Stomach (tissue), 9 donors: ENCODE results near the gene ALAD. TPM values are rescaled to one million over a fixed set of nuclear protein-coding genes. Genes with fewer than 3 reads are reported as not detected.
"Not testable (repeated sequence)": the region's sequence is repeated elsewhere in the genome, so short reads cannot be mapped to it uniquely, and the experiment has no call there.

Experiments used
- DNase-seq, 2 donors: peaks; one replicate each; pipeline versions ENCODE4 v3.0.0 to v3.0.0-alpha.2; 2013 to 2019
- H3K27ac ChIP-seq, 5 donors: fragments of 200-600 bp in 4 of 5; sonication (generic) in 4 of 5; one replicate each; pipeline ENCODE4 v1.5.1; 2013 to 2019; ENCODE audit warnings: mild to moderate bottlenecking in 1 of 5, moderate library complexity in 1 of 5
- H3K27me3 ChIP-seq, 3 donors: fragments of 200-600 bp; sonication (generic); one replicate each; pipeline ENCODE4 v1.5.1; 2017 to 2019; ENCODE audit warnings: mixed run types in 1 of 3
- H3K36me3 ChIP-seq, 4 donors: fragments of 200-600 bp; sonication (generic); 1 replicate in 3 of 4; 2 replicates in 1 of 4; pipeline ENCODE4 v1.5.1; 2016 to 2019
- H3K4me1 ChIP-seq, 4 donors: fragments of 200-600 bp; sonication (generic); one replicate each; pipeline ENCODE4 v1.5.1; 2016 to 2019
- H3K4me3 ChIP-seq, 4 donors: fragments of 200-600 bp; sonication (generic) in 3 of 4; one replicate each; pipeline ENCODE4 v1.5.1; 2016 to 2019; ENCODE audit warnings: mild to moderate bottlenecking in 1 of 4
- H3K9me3 ChIP-seq, 4 donors: fragments of 200-600 bp; sonication (generic); one replicate each; pipeline ENCODE4 v1.5.1; 2016 to 2019
- EP300 ChIP-seq: sonication (generic); formaldehyde crosslinking; IDR thresholded peaks from one replicate; pipeline ENCODE4 v1.6.1; 2017; ENCODE audit warnings: antibody characterized with exemption
- POLR2A ChIP-seq, 4 donors: fragments of 450-650 bp; IDR thresholded peaks; one replicate each; pipeline ENCODE4 v1.6.1; 2016; ENCODE audit warnings: antibody characterized with exemption in 4 of 4, control low read depth in 2 of 4, mild to moderate bottlenecking in 1 of 4, moderate library complexity in 1 of 4
- POLR2AphosphoS5 ChIP-seq, 3 donors: sonication (generic); formaldehyde crosslinking; IDR thresholded peaks; one replicate each; pipeline ENCODE4 v1.6.1; 2016; ENCODE audit warnings: antibody characterized with exemption in 3 of 3
- WGBS, 5 donors: extraction: QIAGEN DNeasy Blood & Tissue Kit in 3 of 5; methylation state at CpG; one replicate each; pipeline versions ENCODE4 v1.1.5 to v1.1.7; 2013 to 2018; 5-methylcytosine and 5-hydroxymethylcytosine counted together
- intact Hi-C: fragments of 100-400 bp; cut with DNase I; formaldehyde crosslinking; loops from one replicate; pipeline ENCODE4 v1.15.1; 2023; ENCODE audit warnings: low total_unique reads
- polyA plus RNA-seq, 3 donors: library from polyadenylated mRNA; stranded (reverse); fragments of 200-250 nt; gene quantifications; one replicate each; pipeline ENCODE4 v1.2.3, GENCODE V29; 2013
- total RNA-seq, 5 donors: library from RNA; depleted of rRNA; stranded (reverse); fragments of >200 nt; gene quantifications; one replicate each; pipeline versions ENCODE4 v1.1.0 to v1.2.3, GENCODE V29; 2014 to 2016
- TF ChIP-seq, protein P1 (sequence below), 7 experiments: fragments of 450-650 bp in 4 of 7; fragments of 200-600 bp in 3 of 7; sonication (generic) in 3 of 7; IDR thresholded peaks; one replicate each; pipeline ENCODE4 v1.5.1; 2016 to 2019; ENCODE audit warnings: antibody characterized with exemption in 7 of 7, control low read depth in 2 of 7, mild to moderate bottlenecking in 1 of 7
- donor health status: healthy with polysubstance abuse.
- donor health status: Bipolar disorder and iron deficiency.
- donor health status: healthy.

The ALAD gene
- total and polyA plus RNA-seq, 8 donors: 30.8 to 102 (median 52.5) TPM

DNA sequence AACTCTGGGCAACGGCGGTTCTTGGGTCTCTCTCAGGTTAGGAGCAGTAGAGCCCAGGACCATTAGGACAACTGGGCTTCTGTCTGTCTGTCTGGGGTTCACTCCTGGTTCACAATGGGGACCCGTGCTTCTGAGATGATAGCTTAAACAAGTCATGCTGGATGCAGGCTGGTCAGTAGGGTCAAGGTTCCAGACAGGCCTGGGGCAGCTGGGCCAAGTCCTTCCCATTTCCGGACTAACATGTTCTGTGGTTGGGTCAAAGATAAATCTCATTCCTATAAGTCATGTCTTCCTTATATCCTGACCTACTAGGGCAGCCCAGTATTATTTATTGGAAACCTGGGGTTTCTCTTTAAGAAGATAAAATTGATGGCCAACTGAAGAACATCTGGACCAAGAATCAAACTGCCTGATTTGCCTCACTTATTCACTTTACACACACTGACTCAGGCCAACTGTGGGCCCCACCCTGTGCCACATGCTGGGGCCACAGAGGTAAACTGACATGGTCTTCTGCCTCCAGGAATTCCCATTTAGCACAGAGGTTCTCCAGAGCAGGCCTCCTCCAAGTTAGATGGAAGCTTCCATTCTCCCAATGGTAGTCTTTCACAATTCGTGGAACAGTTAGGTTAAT lies 32.6 kb downstream of the ALAD start:
- H3K36me3 ChIP-seq: peaks cover 6 to 13% (median 10%) of the 10 kb centered on the region in 4 donors
- H3K9me3 ChIP-seq: no peaks in the 10 kb centered on the region
- TF ChIP-seq EP300 (no peak), POLR2A (IDR thresholded peaks at IDR 0.05) (no peak), POLR2AphosphoS5 (IDR thresholded peaks at IDR 0.05) (no peak)
- TF ChIP-seq, protein P1, sequence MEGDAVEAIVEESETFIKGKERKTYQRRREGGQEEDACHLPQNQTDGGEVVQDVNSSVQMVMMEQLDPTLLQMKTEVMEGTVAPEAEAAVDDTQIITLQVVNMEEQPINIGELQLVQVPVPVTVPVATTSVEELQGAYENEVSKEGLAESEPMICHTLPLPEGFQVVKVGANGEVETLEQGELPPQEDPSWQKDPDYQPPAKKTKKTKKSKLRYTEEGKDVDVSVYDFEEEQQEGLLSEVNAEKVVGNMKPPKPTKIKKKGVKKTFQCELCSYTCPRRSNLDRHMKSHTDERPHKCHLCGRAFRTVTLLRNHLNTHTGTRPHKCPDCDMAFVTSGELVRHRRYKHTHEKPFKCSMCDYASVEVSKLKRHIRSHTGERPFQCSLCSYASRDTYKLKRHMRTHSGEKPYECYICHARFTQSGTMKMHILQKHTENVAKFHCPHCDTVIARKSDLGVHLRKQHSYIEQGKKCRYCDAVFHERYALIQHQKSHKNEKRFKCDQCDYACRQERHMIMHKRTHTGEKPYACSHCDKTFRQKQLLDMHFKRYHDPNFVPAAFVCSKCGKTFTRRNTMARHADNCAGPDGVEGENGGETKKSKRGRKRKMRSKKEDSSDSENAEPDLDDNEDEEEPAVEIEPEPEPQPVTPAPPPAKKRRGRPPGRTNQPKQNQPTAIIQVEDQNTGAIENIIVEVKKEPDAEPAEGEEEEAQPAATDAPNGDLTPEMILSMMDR (IDR thresholded peaks at IDR 0.05): no peak
- H3K27me3 ChIP-seq: no peaks in the 10 kb centered on the region
- WGBS, 5 donors: 78 to 88% (median 85%) methylated on average over 5 of the region's 5 CpGs
- H3K4me1 ChIP-seq: peaks cover 0 to 28% (median 21%) of the 10 kb centered on the region in 4 donors
- H3K27ac ChIP-seq: peak overlapping the region in 3 of 5 donors; percentile 8 to 73 (median 60)
- intact Hi-C loops: no loop called here
- DNase-seq: no peak
- no peak overlapping the region for H3K4me3 ChIP-seq

- H3K4me1 ChIP-seq: peaks cover 0 to 25% (median 12%) of the 10 kb centered on the region in 4 donors
- H3K36me3 ChIP-seq, H3K9me3 ChIP-seq, H3K27ac ChIP-seq, H3K27me3 ChIP-seq, H3K4me3 ChIP-seq, intact Hi-C loops, DNase-seq: not testable (repeated sequence)
- 79 to 96% (median 90%) methylated on average over 3 of the region's 3 CpGs for WGBS, 5 donors
Observed at GRCh38 chr9:113365652-113366051, 35.4 kb downstream of the ALAD start.

GRCh38 chr9:113364951-113365350 lies 36.1 kb downstream of the ALAD start:
- 55 to 88% (median 77%) methylated on average over 1 of the region's 1 CpG for WGBS, 5 donors
- Histone ChIP-seq H3K4me1 (peaks cover 0 to 25% (median 11%) of the 10 kb centered on the region in 4 donors), H3K4me3 (no peak overlapping the region), H3K27me3 (no peaks in the 10 kb centered on the region), H3K9me3 (no peaks in the 10 kb centered on the region), H3K27ac (no peak overlapping the region), H3K36me3 (peaks cover 0 to 7% (median 0%) of the 10 kb centered on the region in 4 donors)
- no peak for DNase-seq
- intact Hi-C loops: no loop called here
- no peak for TF ChIP-seq EP300
- TF ChIP-seq, protein P1 (IDR thresholded peaks at IDR 0.05): no peak
- TF ChIP-seq POLR2AphosphoS5 (IDR thresholded peaks at IDR 0.05): no peak
- TF ChIP-seq POLR2A (IDR thresholded peaks at IDR 0.05): no peak

DNA sequence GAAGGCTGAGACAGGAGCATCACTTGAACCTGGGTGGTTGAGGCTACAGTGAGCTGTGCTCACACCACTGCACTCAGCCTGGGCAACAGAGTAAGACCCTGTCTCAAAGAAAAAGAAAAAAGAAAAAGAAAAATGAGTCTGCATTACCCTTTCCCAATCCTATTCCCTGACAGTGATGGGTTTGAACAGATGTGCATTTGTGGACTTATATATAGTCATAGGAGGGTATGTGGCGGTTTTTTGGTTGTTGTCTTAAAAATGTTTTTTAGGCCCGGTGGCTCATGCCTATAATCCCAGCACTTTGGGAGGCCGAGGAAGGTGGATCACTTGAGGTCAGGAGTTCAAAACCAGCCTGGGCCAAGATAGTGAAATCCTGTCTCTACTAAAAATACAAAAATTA lies 37.7 kb downstream of the ALAD start:
- Histone ChIP-seq H3K27ac (no peak overlapping the region), H3K4me3 (no peak overlapping the region), H3K27me3 (no peaks in the 10 kb centered on the region), H3K9me3 (no peaks in the 10 kb centered on the region), H3K4me1 (peaks cover 0 to 11% (median 5%) of the 10 kb centered on the region in 4 donors), H3K36me3 (peaks cover 0 to 11% (median 0%) of the 10 kb centered on the region in 4 donors)
- no peak for DNase-seq
- TF ChIP-seq POLR2A (IDR thresholded peaks at IDR 0.05) (no peak), POLR2AphosphoS5 (IDR thresholded peaks at IDR 0.05) (no peak), EP300 (no peak)
- TF ChIP-seq, protein P1 (IDR thresholded peaks at IDR 0.05): no peak
- intact Hi-C loops: no loop called here
- 63 to 94% (median 83%) methylated on average over 3 of the region's 3 CpGs for WGBS, 5 donors
